HG02943 (cell line): ENCODE results near the gene SHBG.
"Not testable (repeated sequence)": the region's sequence is repeated elsewhere in the genome, so short reads cannot be mapped to it uniquely, and the experiment has no call there.

ENCODE experiments used
- ATAC-seq: cut with Tn5 transposase; IDR thresholded peaks from one replicate; pipeline ENCODE4 v1.9.1; 2021; ENCODE audit warnings: mild to moderate bottlenecking, low read depth, moderate library complexity; ENCODE audit not compliant: unreplicated experiment

The SHBG gene, protein sequence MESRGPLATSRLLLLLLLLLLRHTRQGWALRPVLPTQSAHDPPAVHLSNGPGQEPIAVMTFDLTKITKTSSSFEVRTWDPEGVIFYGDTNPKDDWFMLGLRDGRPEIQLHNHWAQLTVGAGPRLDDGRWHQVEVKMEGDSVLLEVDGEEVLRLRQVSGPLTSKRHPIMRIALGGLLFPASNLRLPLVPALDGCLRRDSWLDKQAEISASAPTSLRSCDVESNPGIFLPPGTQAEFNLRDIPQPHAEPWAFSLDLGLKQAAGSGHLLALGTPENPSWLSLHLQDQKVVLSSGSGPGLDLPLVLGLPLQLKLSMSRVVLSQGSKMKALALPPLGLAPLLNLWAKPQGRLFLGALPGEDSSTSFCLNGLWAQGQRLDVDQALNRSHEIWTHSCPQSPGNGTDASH

GRCh38 chr17:7629939-7630571 is at the start of gene SHBG:
Gene SHBG, plus strand, starts transcription at chr17:7630135. Its CDS starts 38 bp downstream, at chr17:7630173.
- ATAC-seq: no peak

- no peak for ATAC-seq
Measured at GRCh38 chr17:7580604-7581575, 49.0 kb upstream of the SHBG start.

- no peak for ATAC-seq
Measured at GRCh38 chr17:7582396-7583252, 47.3 kb upstream of the SHBG start.

- ATAC-seq: peak; percentile 61
Measured at GRCh38 chr17:7583253-7584109, 46.5 kb upstream of the SHBG start, which contains the start of gene MPDU1. Gene MPDU1, plus strand, starts transcription at chr17:7583852. Its CDS starts 11 bp downstream, at chr17:7583863.

GRCh38 chr17:7586673-7587419 is 43.1 kb upstream of the SHBG start:
- ATAC-seq: no peak

DNA sequence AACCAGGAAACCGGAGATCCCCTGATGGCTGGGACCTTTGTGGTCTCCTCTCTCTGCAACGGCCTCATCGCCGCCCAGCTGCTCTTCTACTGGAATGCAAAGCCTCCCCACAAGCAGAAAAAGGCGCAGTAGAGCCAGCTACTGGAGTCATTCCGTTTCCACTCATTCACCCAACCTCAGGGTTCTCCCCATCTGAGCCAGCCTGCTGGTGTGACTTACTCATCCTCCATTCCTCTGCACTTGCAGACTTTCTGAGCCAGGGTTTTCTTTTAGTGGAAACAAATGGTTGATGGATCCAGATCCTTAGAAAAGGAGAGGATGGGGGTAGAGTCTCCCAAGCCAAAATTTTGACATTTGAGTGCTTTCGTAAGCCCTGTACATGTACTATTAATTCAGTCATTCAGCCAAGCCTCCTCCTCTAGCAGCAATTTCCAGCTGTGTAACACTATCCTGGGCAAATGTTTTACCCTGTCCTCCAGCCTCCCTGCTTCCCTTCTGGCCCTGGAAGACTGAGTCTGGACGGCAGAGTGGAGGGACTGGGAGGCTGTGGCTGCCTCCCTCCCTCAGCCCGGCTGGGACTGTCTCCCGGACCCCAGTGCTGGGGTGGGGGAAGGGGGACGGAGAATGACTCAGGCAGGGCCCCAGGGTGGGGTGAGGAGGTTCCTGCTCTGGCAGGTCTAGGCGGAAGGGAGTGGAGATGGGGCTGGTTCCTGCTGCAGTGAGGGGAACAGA is 42.3 kb upstream of the SHBG start:
- no peak for ATAC-seq

DNA sequence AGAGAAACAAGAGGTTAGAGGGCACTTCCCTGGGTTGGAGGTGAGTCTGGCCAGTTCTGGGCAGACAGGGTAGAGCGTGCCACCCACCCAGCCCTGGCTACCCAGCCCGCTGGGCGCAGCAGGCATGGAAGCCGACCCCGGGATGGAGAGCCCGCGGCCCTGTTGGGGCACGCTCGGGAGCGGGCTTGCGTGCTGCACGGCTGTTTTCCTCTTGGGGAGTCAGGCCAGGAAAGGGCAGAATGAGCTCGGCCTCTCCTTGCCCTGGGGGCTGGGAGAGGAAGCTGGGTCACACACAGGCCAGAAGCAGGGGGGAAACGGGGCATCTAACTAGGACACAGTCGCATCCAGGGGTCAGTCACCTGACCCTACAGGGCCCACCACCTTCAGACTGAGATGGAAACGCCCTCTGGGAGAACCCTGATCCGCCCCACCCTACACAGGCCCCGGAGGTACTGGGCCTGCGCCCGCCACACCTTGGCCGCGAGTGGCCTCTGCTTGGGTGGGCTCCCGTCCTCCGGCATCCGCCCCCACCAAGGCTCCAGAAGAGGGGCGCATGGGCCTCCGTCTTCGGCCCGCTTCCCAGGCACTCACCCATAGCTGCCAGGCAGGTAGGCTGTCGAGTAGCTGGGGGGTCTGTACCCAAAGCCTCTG is 41.3 kb upstream of the SHBG start:
- ATAC-seq: no peak

GRCh38 chr17:7589204-7589868 is 40.6 kb upstream of the SHBG start:
- ATAC-seq: no peak

GRCh38 chr17:7589891-7590691 is 39.8 kb upstream of the SHBG start, which contains the start of gene SOX15:
Gene SOX15, minus strand, starts transcription at chr17:7590094. Its CDS starts 418 bp downstream, at chr17:7589676.
- no peak for ATAC-seq

GRCh38 chr17:7590743-7591142 is 39.2 kb upstream of the SHBG start:
- no peak for ATAC-seq

DNA sequence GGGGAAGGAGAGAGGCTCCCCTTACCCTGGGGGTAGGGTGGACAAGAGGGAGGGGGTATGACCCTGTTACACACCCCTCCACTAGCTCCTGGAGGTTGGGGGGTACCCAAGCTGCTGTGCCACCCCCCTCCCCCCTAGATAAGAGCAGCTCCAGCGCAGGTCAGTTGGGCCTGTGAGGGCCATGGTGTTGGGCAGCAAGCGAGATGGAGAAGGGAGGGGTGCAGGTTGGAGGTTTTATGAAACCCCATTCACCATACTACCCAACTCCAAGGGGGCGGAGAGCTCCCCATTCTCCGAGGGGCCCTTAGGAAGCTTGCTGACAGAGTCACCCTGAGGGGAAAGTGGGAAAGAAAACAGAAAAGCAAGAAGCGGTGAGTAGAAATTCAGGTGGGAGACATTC is 38.3 kb upstream of the SHBG start:
- no peak for ATAC-seq

DNA sequence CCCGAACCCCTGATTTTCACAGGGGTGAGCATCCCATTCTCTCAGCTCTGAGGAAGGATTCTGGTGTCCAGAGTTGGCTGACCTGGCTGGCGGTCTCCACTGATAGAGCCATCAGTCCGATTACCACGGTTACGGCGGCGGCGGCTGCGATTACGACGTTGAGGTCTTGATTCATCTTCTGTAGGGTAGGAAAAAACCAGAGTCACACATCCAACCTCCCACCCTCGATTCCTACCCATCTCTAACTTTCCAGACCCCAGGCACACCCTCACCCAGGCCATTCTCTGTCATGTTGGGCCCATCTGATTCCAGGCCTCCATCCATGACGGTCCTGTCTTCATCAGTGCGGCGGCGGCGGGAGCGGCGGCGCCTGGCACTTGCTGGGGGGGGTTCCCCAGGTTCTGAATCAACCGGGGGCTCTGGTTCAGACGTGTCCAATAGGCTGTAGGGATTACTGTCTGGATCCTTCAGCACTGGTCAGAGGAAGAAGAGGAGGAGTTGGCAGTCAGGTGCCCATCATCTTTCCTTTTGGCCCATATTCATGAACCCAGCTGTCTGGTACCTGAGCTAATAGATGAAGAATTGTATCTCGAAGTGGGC is 37.4 kb upstream of the SHBG start:
- ATAC-seq: no peak

- ATAC-seq: no peak
Measured at GRCh38 chr17:7593296-7593695, 36.6 kb upstream of the SHBG start.

GRCh38 chr17:7597561-7597960 is 32.4 kb upstream of the SHBG start:
- ATAC-seq: not testable (repeated sequence)

GRCh38 chr17:7606280-7606679 is 23.7 kb upstream of the SHBG start:
- ATAC-seq: no peak
